GM19240 (cell line): ENCODE data around the gene PCDHGA2.
"Not testable (repeated sequence)": the region's sequence is repeated elsewhere in the genome, so short reads cannot be mapped to it uniquely, and the experiment has no call there.

Experiments used
- DNase-seq: peaks from one replicate; pipeline ENCODE4 v3.0.0; 2011; ENCODE audit warnings: low spot score; ENCODE audit not compliant: insufficient read length

PCDHGA2 gene

GRCh38 chr5:141346017-141346416, 7.5 kb downstream of the PCDHGA2 start:
- not testable (repeated sequence) for DNase-seq

DNA sequence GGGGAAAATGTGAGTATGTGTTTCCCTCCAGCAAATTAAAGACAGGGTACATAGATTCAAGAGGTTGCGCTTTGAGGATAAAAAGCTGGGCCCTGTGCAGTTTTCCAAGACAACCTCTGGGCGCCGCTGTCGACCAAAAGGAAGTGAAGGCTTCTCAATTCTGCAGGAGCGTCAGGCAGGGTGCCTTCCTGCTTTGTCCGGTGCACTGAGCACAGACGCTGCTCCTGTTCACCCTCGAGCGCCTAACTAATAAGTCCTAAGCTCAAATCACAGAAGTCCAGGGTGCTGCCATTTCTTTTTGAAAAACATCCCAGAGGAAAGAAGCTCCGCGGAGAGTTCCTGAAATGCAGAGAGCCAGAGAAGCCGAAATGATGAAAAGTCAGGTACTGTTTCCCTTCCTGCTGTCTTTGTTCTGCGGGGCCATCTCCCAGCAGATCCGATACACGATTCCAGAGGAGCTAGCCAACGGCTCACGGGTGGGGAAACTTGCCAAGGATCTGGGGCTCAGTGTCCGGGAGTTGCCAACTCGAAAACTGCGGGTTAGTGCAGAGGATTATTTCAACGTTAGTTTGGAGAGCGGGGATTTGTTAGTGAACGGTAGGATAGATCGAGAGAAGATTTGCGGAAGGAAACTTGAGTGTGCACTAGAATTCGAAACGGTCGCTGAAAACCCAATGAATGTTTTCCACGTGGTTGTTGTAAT, 11.5 kb downstream of the PCDHGA2 start, which contains the start of gene PCDHGB1:
Gene PCDHGB1 (plus strand): TSS at position 183 of the 703 bp plus-strand sequence. CDS start 162 bp downstream, at position 345.
- DNase-seq = no peak

DNA sequence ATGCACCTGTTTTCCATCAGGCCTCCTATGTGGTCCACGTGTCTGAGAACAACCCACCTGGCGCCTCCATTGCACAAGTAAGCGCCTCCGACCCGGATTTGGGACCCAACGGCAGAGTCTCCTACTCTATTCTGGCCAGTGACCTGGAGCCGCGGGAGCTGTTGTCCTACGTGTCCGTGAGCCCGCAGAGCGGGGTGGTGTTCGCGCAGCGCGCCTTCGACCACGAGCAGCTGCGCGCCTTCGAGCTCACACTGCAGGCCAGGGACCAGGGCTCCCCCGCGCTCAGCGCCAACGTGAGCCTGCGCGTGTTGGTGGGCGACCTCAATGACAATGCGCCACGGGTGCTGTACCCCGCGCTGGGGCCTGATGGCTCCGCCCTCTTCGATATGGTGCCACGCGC, 13.0 kb downstream of the PCDHGA2 start:
- no peak for DNase-seq

- DNase-seq = no peak
Observed at GRCh38 chr5:141354900-141355469, 16.4 kb downstream of the PCDHGA2 start, which contains the start of gene PCDHGA4. Gene PCDHGA4, plus strand, starts transcription at chr5:141355021. Its CDS starts 87 bp downstream, at chr5:141355108.

DNA sequence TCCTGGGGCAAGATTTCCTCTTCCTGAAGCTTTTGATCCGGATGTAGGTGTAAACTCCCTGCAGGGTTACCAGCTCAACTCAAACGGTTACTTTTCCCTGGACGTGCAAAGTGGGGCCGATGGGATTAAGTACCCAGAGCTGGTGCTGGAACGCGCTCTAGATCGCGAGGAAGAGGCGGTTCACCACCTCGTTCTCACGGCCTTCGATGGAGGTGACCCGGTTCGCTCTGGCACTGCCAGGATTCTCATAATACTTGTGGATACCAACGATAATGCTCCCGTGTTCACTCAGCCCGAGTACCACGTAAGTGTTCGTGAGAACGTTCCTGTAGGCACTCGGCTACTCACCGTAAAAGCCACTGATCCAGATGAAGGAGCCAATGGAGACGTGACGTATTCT, 17.1 kb downstream of the PCDHGA2 start:
- no peak for DNase-seq

GRCh38 chr5:141356133-141356532, 17.6 kb downstream of the PCDHGA2 start:
- no peak for DNase-seq

GRCh38 chr5:141356950-141357349, 18.4 kb downstream of the PCDHGA2 start:
- no peak for DNase-seq

DNA sequence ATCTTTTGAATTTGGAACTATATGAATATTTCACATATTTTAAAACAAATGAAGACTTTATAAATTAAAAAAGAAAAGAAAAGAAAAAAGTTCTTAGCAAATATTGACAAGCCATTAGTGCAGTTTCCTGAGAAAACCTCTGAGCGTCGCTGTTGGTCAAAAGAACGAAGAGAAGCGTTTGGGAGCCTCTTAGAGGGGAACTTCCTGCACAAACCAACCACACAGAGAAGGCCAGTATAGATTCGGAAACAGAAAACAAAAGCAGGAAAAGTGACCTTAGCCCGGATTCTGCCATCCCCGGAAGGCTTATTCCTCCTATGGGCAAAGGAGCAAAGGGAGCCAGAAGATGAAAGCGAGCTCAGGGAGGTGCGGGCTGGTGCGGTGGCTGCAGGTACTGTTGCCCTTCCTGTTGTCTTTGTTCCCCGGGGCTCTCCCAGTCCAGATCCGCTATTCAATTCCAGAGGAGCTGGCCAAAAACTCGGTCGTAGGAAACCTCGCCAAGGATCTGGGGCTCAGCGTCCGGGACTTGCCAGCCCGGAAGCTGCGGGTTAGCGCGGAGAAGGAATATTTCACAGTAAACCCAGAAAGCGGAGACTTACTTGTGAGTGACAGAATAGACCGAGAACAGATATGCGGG, 21.3 kb downstream of the PCDHGA2 start, which contains the start of gene PCDHGB2:
Gene PCDHGB2 (plus strand): TSS at position 205 of the 637 bp plus-strand sequence. CDS start 142 bp downstream, at position 347.
- peak; percentile 22 for DNase-seq

GRCh38 chr5:141360685-141361084, 22.1 kb downstream of the PCDHGA2 start:
- no peak for DNase-seq

GRCh38 chr5:141362719-141363118, 24.2 kb downstream of the PCDHGA2 start:
- DNase-seq = no peak

DNA sequence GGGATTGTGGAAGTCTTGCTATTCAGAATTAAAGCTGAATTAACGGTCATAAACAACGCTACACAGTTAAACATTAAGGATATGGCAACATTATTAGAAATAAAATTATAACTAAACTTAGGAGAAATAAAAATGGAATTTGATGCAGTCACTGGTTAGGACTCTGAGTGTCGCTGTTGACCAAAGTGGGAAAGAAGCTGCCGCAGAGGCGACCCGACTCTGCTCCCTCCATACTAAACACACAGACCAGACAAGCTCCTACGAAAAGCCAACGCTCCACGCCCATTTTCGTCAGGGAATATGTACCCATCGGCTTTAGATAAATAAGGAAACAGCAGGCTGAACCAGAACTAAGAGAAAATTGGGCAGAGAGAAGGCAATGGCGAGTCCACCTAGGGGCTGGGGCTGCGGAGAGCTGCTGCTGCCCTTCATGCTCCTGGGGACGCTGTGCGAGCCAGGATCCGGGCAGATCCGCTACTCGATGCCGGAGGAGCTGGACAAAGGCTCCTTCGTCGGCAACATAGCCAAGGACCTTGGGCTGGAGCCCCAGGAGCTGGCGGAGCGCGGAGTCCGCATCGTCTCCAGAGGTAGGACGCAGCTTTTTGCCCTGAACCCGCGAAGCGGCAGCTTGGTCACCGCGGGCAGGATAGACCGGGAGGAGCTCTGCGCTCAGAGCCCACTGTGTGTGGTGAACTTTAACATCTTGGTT, 25.5 kb downstream of the PCDHGA2 start, which contains the start of gene PCDHGA5:
Gene PCDHGA5 (plus strand): TSS at position 211 of the 709 bp plus-strand sequence. CDS start 169 bp downstream, at position 380.
- no peak for DNase-seq

GRCh38 chr5:141366016-141366896, 27.7 kb downstream of the PCDHGA2 start:
- no peak for DNase-seq

GRCh38 chr5:141369994-141370848, 31.7 kb downstream of the PCDHGA2 start, which contains the start of gene PCDHGB3:
Gene PCDHGB3, plus strand, starts transcription at chr5:141370242. Its CDS starts 153 bp downstream, at chr5:141370395.
- no peak for DNase-seq

- DNase-seq = no peak
Observed at GRCh38 chr5:141371572-141372475, 33.3 kb downstream of the PCDHGA2 start.

- no peak for DNase-seq
Observed at GRCh38 chr5:141373673-141374317, 35.2 kb downstream of the PCDHGA2 start, which contains the start of gene PCDHGA6. Gene PCDHGA6, plus strand, starts transcription at chr5:141373891. Its CDS starts 193 bp downstream, at chr5:141374084.

DNA sequence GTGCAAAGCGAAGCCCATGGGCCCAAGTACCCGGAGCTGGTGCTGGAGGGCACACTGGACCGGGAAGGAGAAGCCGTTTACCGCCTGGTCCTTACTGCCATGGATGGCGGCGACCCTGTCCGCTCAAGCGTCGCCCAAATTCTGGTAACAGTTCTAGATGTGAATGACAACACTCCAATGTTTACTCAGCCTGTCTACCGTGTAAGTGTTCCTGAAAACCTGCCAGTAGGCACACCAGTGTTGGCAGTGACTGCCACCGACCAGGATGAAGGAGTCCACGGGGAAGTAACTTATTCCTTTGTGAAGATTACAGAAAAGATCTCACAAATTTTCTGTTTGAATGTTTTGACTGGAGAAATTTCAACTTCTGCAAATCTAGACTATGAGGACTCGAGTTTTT, 36.1 kb downstream of the PCDHGA2 start:
- no peak for DNase-seq

- not testable (repeated sequence) for DNase-seq
Observed at GRCh38 chr5:141375444-141376155, 37.0 kb downstream of the PCDHGA2 start.
